Panc1 (cell line): ENCODE measurements around the gene UBA1. TPM values are rescaled to one million over a fixed set of nuclear protein-coding genes. Genes with fewer than 3 reads are reported as not detected.

Source experiments
- ATAC-seq: fragments of 200-7000 bp; cut with Tn5 transposase; 2 replicates; pipeline ENCODE4 v1.9.1; 2020; ENCODE audit warnings: mild to moderate bottlenecking, moderate library complexity
- BruUV-seq: library from RNA; stranded (reverse); fragments of 400-500 nt; replicated peaks from 2 replicates; lab custom pipeline; 2021; lab: Mats Ljungman, UMichigan
- CTCF ChIA-PET: fragments of 300-600 bp; sonication (Branson Sonifier 250); formaldehyde crosslinking; loops from one replicate; lab custom pipeline; 2022; ENCODE audit warnings: antibody characterized with exemption; lab: Charles Lee
- POLR2A ChIA-PET: fragments of 300-600 bp; sonication (Branson Sonifier 250); formaldehyde crosslinking; loops from one replicate; lab custom pipeline; 2022; ENCODE audit warnings: antibody characterized with exemption; lab: Charles Lee
- DNase-seq: peaks from one replicate; pipeline ENCODE4 v3.0.0-alpha.2; 2010; ENCODE audit warnings: low read depth, low spot score
- H3K27ac ChIP-seq: 2 replicates; pipeline ENCODE4 v1.5.1; 2011; ENCODE audit warnings: mild to moderate bottlenecking, low read length, inconsistent platforms
- H3K27me3 ChIP-seq: fragments of 200-500 bp; sonication (Bioruptor generic); 2 replicates; pipeline ENCODE4 v1.6.0; 2014; ENCODE audit warnings: low read length, inconsistent platforms; ENCODE audit not compliant: control insufficient read depth, insufficient read depth
- H3K36me3 ChIP-seq: fragments of 200-500 bp; sonication (Bioruptor generic); 2 replicates; pipeline ENCODE4 v1.5.1; 2014; ENCODE audit warnings: inconsistent platforms, mild to moderate bottlenecking, low read length, moderate library complexity; ENCODE audit not compliant: control insufficient read depth, insufficient read depth
- H3K4me1 ChIP-seq: 2 replicates; pipeline ENCODE4 v1.5.1; 2011; ENCODE audit warnings: inconsistent platforms, mild to moderate bottlenecking, low read length, moderate library complexity; ENCODE audit not compliant: control insufficient read depth, insufficient read depth
- H3K4me3 ChIP-seq, 2 experiments: 2 replicates each; pipeline ENCODE4 v1.5.1; 2011 to 2012; ENCODE audit warnings: low read depth in 2 of 2, low read length in 2 of 2, mild to moderate bottlenecking in 2 of 2, inconsistent platforms in 1 of 2, moderate library complexity in 1 of 2
- H3K9me3 ChIP-seq: fragments of 200-500 bp; sonication (Bioruptor generic); 2 replicates; pipeline ENCODE4 v1.5.1; 2014; ENCODE audit warnings: low read depth, mild to moderate bottlenecking, inconsistent platforms, low read length, moderate library complexity; ENCODE audit not compliant: control insufficient read depth, insufficient read depth
- CTCF ChIP-seq: fragments of 450-650 bp; IDR thresholded peaks from 2 replicates; pipeline ENCODE4 v1.5.1; 2017; ENCODE audit warnings: mild to moderate bottlenecking
- POLR2AphosphoS5 ChIP-seq: IDR thresholded peaks from 2 replicates; pipeline ENCODE4 v1.6.1; 2012; ENCODE audit warnings: mild to moderate bottlenecking, low read depth, low read length, moderate library complexity
- REST ChIP-seq, 2 experiments: IDR thresholded peaks; 2 replicates each; pipeline ENCODE4 v1.6.1; 2011 to 2012; ENCODE audit warnings: low read depth in 2 of 2, control low read depth in 1 of 2, low read length in 1 of 2, mild to moderate bottlenecking in 1 of 2, moderate library complexity in 1 of 2; ENCODE audit not compliant: insufficient read depth in 1 of 2
- SIN3A ChIP-seq: IDR thresholded peaks from 2 replicates; pipeline ENCODE4 v1.6.1; 2012; ENCODE audit warnings: low read depth, mild to moderate bottlenecking, low read length, moderate library complexity, borderline replicate concordance; ENCODE audit not compliant: insufficient read depth
- TCF7L2 ChIP-seq: IDR thresholded peaks from 2 replicates; pipeline ENCODE4 v1.6.1; 2011; ENCODE audit warnings: mild to moderate bottlenecking, low read depth, low read length, inconsistent platforms
- in situ Hi-C: cut with HindIII; loops from 2 replicates; pipeline ENCODE4 v1.10.0; 2016; ENCODE audit warnings: low sequenced_read_pairs, low pct_unique_long_range_greater_than_20kb
- intact Hi-C: fragments of 100-400 bp; cut with micrococcal nuclease; formaldehyde crosslinking; loops from one replicate; pipeline ENCODE4 v1.10.0; 2022; ENCODE audit not compliant: unreplicated experiment
- total RNA-seq: library from RNA; stranded (reverse); gene quantifications from one replicate; pipeline ENCODE4 v1.2.1, GENCODE V29; 2021; ENCODE audit not compliant: unreplicated experiment

UBA1 gene
- total RNA-seq, 1 experiment from 2014 or later: 302 TPM

- TF ChIP-seq POLR2AphosphoS5 (no peak), REST (IDR thresholded peaks at IDR 0.05; ENCODE audit: insufficient read depth in 1 of 2, low read depth in 2 of 2, low read length in 1 of 2) (no peak), SIN3A (no peak), TCF7L2 (no peak), CTCF (no peak)
Measured at GRCh38 chrX:47214435-47215077, 20.9 kb downstream of the UBA1 start.

GRCh38 chrX:47215291-47215900 is 21.8 kb downstream of the UBA1 start:
- peaks cover 18% of the 10 kb centered on the region for H3K4me1 ChIP-seq
- H3K9me3 ChIP-seq: no peaks in the 10 kb centered on the region
- intact Hi-C loops (no loop called here), in situ Hi-C loops (no loop called here)
- H3K36me3 ChIP-seq: peaks cover 10% of the 10 kb centered on the region; the same call in 1 of the 2 replicates
- BruUV-seq: no TSS peak
- DNase-seq (no peak), ATAC-seq (no peak)
- ChIA-PET POLR2A (no interaction called here), CTCF (no interaction called here)
- H3K27me3 ChIP-seq: no peaks in the 10 kb centered on the region
- no peak for TF ChIP-seq SIN3A
- TF ChIP-seq POLR2AphosphoS5: no peak
- TF ChIP-seq CTCF: no peak
- TF ChIP-seq REST (IDR thresholded peaks at IDR 0.05; ENCODE audit: insufficient read depth in 1 of 2, low read depth in 2 of 2, low read length in 1 of 2): no peak
- H3K4me3 ChIP-seq: no peak overlapping the region
- no peak overlapping the region; the same call in 1 of the 2 replicates for H3K27ac ChIP-seq

More at GRCh38 chrX:47214435-47215077, 20.9 kb downstream of the UBA1 start:
- ChIA-PET POLR2A (no interaction called here), CTCF (no interaction called here)
- TSS peak; percentile 73 for BruUV-seq
- Histone ChIP-seq H3K27ac (no peak overlapping the region), H3K4me3 (no peak overlapping the region), H3K9me3 (no peaks in the 10 kb centered on the region), H3K27me3 (no peaks in the 10 kb centered on the region), H3K4me1 (peaks cover 15% of the 10 kb centered on the region), H3K36me3 (peaks cover 10% of the 10 kb centered on the region)
- intact Hi-C loops (no loop called here), in situ Hi-C loops (no loop called here)
- ATAC-seq (no peak), DNase-seq (no peak)
